Osteoblast (primary cell): ENCODE results near the gene OR5D18. TPM values are rescaled to one million over a fixed set of nuclear protein-coding genes. Genes with fewer than 3 reads are reported as not detected.

Experiments
- DNase-seq: peaks from one replicate; pipeline ENCODE4 v3.0.0; 2011; ENCODE audit warnings: low spot score, mixed read lengths; ENCODE audit not compliant: insufficient read length; ENCODE audit errors: missing footprints
- H2AFZ ChIP-seq: 2 replicates; pipeline ENCODE4 v1.6.0; 2011; ENCODE audit warnings: mild to moderate bottlenecking, low read length
- H3K27ac ChIP-seq: 2 replicates; pipeline ENCODE4 v1.5.1; 2011; ENCODE audit warnings: mild to moderate bottlenecking, low read depth, low read length, moderate library complexity
- H3K27me3 ChIP-seq: 2 replicates; pipeline ENCODE4 v1.6.0; 2012; ENCODE audit warnings: mild to moderate bottlenecking, control low read depth, inconsistent platforms, low read length, moderate library complexity; ENCODE audit not compliant: insufficient read depth
- H3K36me3 ChIP-seq: 2 replicates; pipeline ENCODE4 v1.5.1; 2011; ENCODE audit warnings: mild to moderate bottlenecking, low read length, control low read depth, moderate library complexity; ENCODE audit not compliant: insufficient read depth
- H3K4me1 ChIP-seq: 2 replicates; pipeline ENCODE4 v1.5.1; 2011; ENCODE audit warnings: mild to moderate bottlenecking, low read length, control low read depth, moderate library complexity; ENCODE audit not compliant: insufficient read depth
- H3K4me2 ChIP-seq: 2 replicates; pipeline ENCODE4 v1.6.0; 2011; ENCODE audit warnings: mild to moderate bottlenecking, low read length; ENCODE audit not compliant: insufficient read depth
- H3K4me3 ChIP-seq: fragments of 200-600 bp; sonication (generic); 3 replicates; pipeline ENCODE4 v1.5.1; 2012; ENCODE audit warnings: mild to moderate bottlenecking, low read length, inconsistent platforms; ENCODE audit not compliant: insufficient read depth
- H3K79me2 ChIP-seq: 2 replicates; pipeline ENCODE4 v1.6.0; 2012; ENCODE audit warnings: mild to moderate bottlenecking, low read length, control low read depth, inconsistent platforms; ENCODE audit not compliant: insufficient read depth
- H3K9me3 ChIP-seq: 2 replicates; pipeline ENCODE4 v1.5.1; 2011; ENCODE audit warnings: low read depth, low read length, control low read depth
- H4K20me1 ChIP-seq: 2 replicates; pipeline ENCODE4 v1.6.0; 2012; ENCODE audit warnings: mild to moderate bottlenecking, low read length, control low read depth; ENCODE audit not compliant: insufficient read depth
- total RNA-seq: library from RNA; depleted of rRNA; stranded (reverse); fragments of >200 nt; gene quantifications from 2 replicates; pipeline ENCODE4 v1.2.3, GENCODE V29; 2012
- TF ChIP-seq, protein P1 (sequence below): IDR thresholded peaks from 2 replicates; pipeline ENCODE4 v1.5.1; 2011; ENCODE audit warnings: mild to moderate bottlenecking, low read depth, low read length, moderate library complexity; ENCODE audit errors: extremely low read depth

OR5D18 gene
- total RNA-seq, 1 donor: not detected

DNA sequence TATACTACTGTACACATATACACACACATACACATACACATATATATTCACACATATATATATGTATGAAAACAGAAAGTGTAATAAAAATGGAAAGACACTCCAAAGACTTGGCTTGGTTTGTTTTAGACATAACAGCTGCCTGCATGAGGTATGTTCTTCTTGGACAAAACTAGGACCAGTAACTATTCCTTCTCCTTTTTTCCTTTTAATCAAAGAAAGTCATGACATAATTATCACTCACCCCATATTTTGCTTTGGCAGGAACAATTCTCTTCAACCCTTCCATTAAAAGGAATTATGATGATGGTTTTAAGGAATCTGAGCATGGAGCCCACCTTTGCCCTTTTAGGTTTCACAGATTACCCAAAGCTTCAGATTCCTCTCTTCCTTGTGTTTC lies 24.2 kb upstream of the OR5D18 start, which contains the start of gene OR5D14:
OR5D14 (plus strand) TSS at position 301 of the 400 bp plus-strand sequence; CDS start at position 301, 0 bp downstream.
- TF ChIP-seq, protein P1, sequence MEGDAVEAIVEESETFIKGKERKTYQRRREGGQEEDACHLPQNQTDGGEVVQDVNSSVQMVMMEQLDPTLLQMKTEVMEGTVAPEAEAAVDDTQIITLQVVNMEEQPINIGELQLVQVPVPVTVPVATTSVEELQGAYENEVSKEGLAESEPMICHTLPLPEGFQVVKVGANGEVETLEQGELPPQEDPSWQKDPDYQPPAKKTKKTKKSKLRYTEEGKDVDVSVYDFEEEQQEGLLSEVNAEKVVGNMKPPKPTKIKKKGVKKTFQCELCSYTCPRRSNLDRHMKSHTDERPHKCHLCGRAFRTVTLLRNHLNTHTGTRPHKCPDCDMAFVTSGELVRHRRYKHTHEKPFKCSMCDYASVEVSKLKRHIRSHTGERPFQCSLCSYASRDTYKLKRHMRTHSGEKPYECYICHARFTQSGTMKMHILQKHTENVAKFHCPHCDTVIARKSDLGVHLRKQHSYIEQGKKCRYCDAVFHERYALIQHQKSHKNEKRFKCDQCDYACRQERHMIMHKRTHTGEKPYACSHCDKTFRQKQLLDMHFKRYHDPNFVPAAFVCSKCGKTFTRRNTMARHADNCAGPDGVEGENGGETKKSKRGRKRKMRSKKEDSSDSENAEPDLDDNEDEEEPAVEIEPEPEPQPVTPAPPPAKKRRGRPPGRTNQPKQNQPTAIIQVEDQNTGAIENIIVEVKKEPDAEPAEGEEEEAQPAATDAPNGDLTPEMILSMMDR: no peak
- H3K27me3 ChIP-seq: no peaks in the 10 kb centered on the region
- H2AFZ ChIP-seq: no peak within 1 kb of the TSS
- no peak for DNase-seq
- no peak within 1 kb of the TSS for H3K27ac ChIP-seq
- H3K36me3 ChIP-seq: no peaks in the 10 kb centered on the region
- H3K9me3 ChIP-seq: peaks cover 6% of the 10 kb centered on the region
- H4K20me1 ChIP-seq: no peaks in the 10 kb centered on the region
- no peaks in the 10 kb centered on the region for H3K79me2 ChIP-seq
- no peak within 1 kb of the TSS for H3K4me2 ChIP-seq
- H3K4me1 ChIP-seq: no peaks in the 10 kb centered on the region
- H3K4me3 ChIP-seq: no peak within 1 kb of the TSS

DNA sequence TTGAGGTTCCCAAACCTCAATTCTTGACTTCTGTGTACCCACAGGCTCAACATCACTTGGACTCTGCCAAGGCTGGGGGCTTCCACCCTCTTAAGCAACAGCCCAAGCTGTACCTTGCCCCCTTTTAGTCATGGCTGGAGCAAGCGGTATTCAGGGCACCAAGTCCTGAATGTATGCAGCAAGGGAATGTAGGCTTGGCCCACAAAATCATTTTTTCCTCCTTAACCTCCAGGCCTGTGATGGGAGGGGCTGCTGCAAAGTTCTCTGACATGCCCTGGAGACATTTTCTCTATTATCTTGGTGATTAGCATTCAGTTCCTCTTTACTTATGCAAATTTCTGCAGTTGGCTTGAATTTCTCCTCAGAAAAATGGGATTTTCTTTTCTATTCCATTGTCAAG lies 13.2 kb upstream of the OR5D18 start:
- no peaks in the 10 kb centered on the region for H3K79me2 ChIP-seq
- H3K4me3 ChIP-seq: no peak overlapping the region
- no peak for DNase-seq
- no peak overlapping the region for H3K4me2 ChIP-seq
- no peaks in the 10 kb centered on the region for H3K36me3 ChIP-seq
- H3K9me3 ChIP-seq: no peaks in the 10 kb centered on the region
- H3K27ac ChIP-seq: no peak overlapping the region
- H3K27me3 ChIP-seq: no peaks in the 10 kb centered on the region
- H4K20me1 ChIP-seq: no peaks in the 10 kb centered on the region
- H2AFZ ChIP-seq: no peak overlapping the region
- TF ChIP-seq, protein P1: no peak
- H3K4me1 ChIP-seq: no peaks in the 10 kb centered on the region

DNA sequence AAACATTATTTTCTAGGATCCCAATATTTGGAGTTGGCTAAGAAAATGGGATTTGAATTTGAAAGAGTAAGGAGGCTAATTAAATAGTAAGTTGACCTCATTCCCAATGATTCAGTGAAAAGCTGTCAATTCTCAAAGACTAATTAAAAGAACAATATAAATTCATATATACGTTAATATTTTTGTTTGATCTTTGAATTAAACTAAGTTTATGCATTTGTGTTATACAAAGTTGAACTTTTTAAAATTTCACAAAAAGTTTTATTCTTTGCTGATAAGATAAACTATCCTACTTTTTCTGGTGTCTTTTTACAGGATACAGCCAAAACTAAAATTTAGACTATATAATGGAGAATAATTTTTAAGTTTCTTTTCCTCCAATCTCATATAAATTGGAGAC lies 8.4 kb upstream of the OR5D18 start, which contains the start of gene OR5L1:
OR5L1 (plus strand) TSS at position 301 of the 400 bp plus-strand sequence. CDS start 100 bp downstream, outside the sequence.
- Histone ChIP-seq H3K27me3 (no peaks in the 10 kb centered on the region), H3K4me3 (no peak within 1 kb of the TSS), H3K79me2 (no peaks in the 10 kb centered on the region), H4K20me1 (no peaks in the 10 kb centered on the region), H3K4me2 (no peak within 1 kb of the TSS), H2AFZ (no peak within 1 kb of the TSS), H3K9me3 (no peaks in the 10 kb centered on the region), H3K4me1 (no peaks in the 10 kb centered on the region), H3K36me3 (no peaks in the 10 kb centered on the region), H3K27ac (no peak within 1 kb of the TSS)
- DNase-seq: no peak
- TF ChIP-seq, protein P1: no peak

DNA sequence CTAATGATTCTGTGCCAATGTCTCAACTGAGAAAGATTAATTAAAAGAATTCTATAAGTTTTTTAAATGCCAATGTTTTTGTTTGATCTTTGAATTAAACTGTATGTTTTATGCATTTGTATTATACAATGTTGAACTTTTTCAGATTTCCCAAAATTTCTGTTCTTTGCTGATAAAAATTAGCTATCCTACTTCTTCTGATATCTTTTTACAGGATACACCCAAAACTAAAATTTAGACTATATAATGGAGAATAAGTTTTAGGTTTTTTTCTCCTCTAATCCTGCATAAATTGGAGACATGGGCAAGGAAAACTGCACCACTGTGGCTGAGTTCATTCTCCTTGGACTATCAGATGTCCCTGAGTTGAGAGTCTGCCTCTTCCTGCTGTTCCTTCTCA lies 7.5 kb downstream of the OR5D18 start, which contains the start of gene OR5L2:
OR5L2 (plus strand) TSS at position 301 of the 400 bp plus-strand sequence; CDS start at position 301, 0 bp downstream.
- Histone ChIP-seq H2AFZ (no peak within 1 kb of the TSS), H3K36me3 (no peaks in the 10 kb centered on the region), H3K4me1 (no peaks in the 10 kb centered on the region), H3K79me2 (no peaks in the 10 kb centered on the region), H3K4me2 (no peak within 1 kb of the TSS), H4K20me1 (no peaks in the 10 kb centered on the region), H3K27ac (no peak within 1 kb of the TSS), H3K9me3 (no peaks in the 10 kb centered on the region), H3K4me3 (no peak within 1 kb of the TSS), H3K27me3 (no peaks in the 10 kb centered on the region)
- TF ChIP-seq, protein P1: no peak
- DNase-seq: no peak
